HFF-Myc (cell line): ENCODE measurements around the gene AMIGO1.

Experiments used
- DNase-seq: peaks from one replicate; pipeline ENCODE4 v3.0.0-alpha.2; 2011; ENCODE audit warnings: low read depth; ENCODE audit errors: extremely low read depth
- H3K4me3 ChIP-seq: replicated peaks from 2 replicates; pipeline ENCODE4 v1.5.1; 2011; ENCODE audit warnings: low read depth, mild to moderate bottlenecking, control low read depth, low read length
- CTCF ChIP-seq: IDR thresholded peaks from 2 replicates; pipeline ENCODE4 v1.5.1; 2012; ENCODE audit warnings: mild to moderate bottlenecking, low read depth, low read length, control low read depth; ENCODE audit errors: missing control alignments

Gene AMIGO1

GRCh38 chr1:109502364-109502851, 7.1 kb downstream of the AMIGO1 start:
- DNase-seq, result no peak
- no peak overlapping the region for H3K4me3 ChIP-seq
- no peak for TF ChIP-seq CTCF

- H3K4me3 ChIP-seq, result no peak overlapping the region
- no peak for DNase-seq
- TF ChIP-seq CTCF, result no peak
These were observed 7.7 kb downstream of the AMIGO1 start for GRCh38 chr1:109501644-109502363.

- H3K4me3 ChIP-seq, result no peak overlapping the region
- no peak for DNase-seq
- no peak for TF ChIP-seq CTCF
These were observed 8.6 kb downstream of the AMIGO1 start for GRCh38 chr1:109500941-109501381.

GRCh38 chr1:109499661-109500536, 9.6 kb downstream of the AMIGO1 start:
- H3K4me3 ChIP-seq, result no peak overlapping the region
- DNase-seq, result no peak
- peak; percentile 63 for TF ChIP-seq CTCF

GRCh38 chr1:109499081-109499480, 10.4 kb downstream of the AMIGO1 start:
- TF ChIP-seq CTCF, result no peak
- no peak for DNase-seq
- no peak overlapping the region for H3K4me3 ChIP-seq

GRCh38 chr1:109498161-109498801, 11.2 kb downstream of the AMIGO1 start:
- H3K4me3 ChIP-seq, result no peak overlapping the region
- peak; percentile 65 for TF ChIP-seq CTCF
- no peak for DNase-seq
